AG04449 (cell line): ENCODE data around the gene MFAP3L.

Source experiments
- CTCF ChIA-PET: fragments of 350-600 bp; formaldehyde crosslinking; extraction: SDS; loops from one replicate; lab custom pipeline; 2021; ENCODE audit warnings: antibody characterized with exemption; lab: Yijun Ruan, JAX
- POLR2A ChIA-PET: fragments of 400-600, 350-600 bp; formaldehyde crosslinking; extraction: SDS; loops from one replicate; lab custom pipeline; 2020; ENCODE audit warnings: antibody characterized with exemption, inconsistent platforms; lab: Yijun Ruan, JAX
- DNase-seq: peaks from one replicate; pipeline ENCODE4 v3.0.0-alpha.2; 2010; ENCODE audit warnings: low read depth, low spot score
- H3K4me3 ChIP-seq: 2 replicates; pipeline ENCODE4 v1.5.1; 2011; ENCODE audit warnings: low read depth, mild to moderate bottlenecking, control low read depth, low read length
- TF ChIP-seq, protein P1 (sequence below): IDR thresholded peaks from one replicate; pipeline ENCODE4 v1.5.1; 2011; ENCODE audit warnings: mild to moderate bottlenecking, moderate library complexity, low read length, control low read depth, inconsistent platforms; ENCODE audit not compliant: insufficient read depth; ENCODE audit errors: missing control alignments

MFAP3L gene

GRCh38 chr4:169987327-169988228 is 38.6 kb downstream of the MFAP3L start:
- no peak for DNase-seq
- H3K4me3 ChIP-seq = no peak overlapping the region
- CTCF ChIA-PET = interaction anchor here (1.1 kb wide), 1 partner anchor 177 kb away, joined by 4 read pairs; no protein-coding TSS in a partner anchor
- TF ChIP-seq, protein P1, sequence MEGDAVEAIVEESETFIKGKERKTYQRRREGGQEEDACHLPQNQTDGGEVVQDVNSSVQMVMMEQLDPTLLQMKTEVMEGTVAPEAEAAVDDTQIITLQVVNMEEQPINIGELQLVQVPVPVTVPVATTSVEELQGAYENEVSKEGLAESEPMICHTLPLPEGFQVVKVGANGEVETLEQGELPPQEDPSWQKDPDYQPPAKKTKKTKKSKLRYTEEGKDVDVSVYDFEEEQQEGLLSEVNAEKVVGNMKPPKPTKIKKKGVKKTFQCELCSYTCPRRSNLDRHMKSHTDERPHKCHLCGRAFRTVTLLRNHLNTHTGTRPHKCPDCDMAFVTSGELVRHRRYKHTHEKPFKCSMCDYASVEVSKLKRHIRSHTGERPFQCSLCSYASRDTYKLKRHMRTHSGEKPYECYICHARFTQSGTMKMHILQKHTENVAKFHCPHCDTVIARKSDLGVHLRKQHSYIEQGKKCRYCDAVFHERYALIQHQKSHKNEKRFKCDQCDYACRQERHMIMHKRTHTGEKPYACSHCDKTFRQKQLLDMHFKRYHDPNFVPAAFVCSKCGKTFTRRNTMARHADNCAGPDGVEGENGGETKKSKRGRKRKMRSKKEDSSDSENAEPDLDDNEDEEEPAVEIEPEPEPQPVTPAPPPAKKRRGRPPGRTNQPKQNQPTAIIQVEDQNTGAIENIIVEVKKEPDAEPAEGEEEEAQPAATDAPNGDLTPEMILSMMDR = no peak
- POLR2A ChIA-PET = interaction anchor here (1.3 kb wide), 1 partner anchor 38 kb away, joined by 6 read pairs; the partner anchor contains the start of gene MFAP3L

GRCh38 chr4:169986369-169986768 is 39.8 kb downstream of the MFAP3L start:
- CTCF ChIA-PET = interaction anchor here (1.5 kb wide), 1 partner anchor 9 kb away, joined by 5 read pairs; no protein-coding TSS in a partner anchor
- TF ChIP-seq, protein P1 = no peak
- H3K4me3 ChIP-seq = no peak overlapping the region
- no peak for DNase-seq
- POLR2A ChIA-PET = no interaction called here

DNA sequence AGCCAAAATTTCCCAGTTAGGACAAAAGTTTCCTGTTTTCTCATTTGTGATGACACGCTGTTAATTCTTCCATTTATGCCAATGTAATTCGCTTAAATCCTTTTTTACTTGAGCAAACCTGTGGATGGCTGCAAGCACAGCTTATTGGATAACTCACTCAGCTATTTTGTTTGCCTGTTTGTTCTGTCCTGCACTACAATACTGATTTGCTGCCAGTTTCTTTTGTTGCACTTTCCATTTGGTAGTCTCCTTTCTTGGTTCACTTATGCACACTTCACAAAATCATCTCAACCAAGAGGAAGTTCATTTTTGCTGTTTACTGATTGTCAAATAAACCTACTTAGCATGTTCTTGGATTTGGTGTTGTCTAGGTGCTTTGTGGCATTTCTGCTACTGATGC is 40.3 kb downstream of the MFAP3L start:
- ChIA-PET POLR2A (no interaction called here), CTCF (interaction anchor here (1.5 kb wide), 1 partner anchor 10 kb away, joined by 5 read pairs; no protein-coding TSS in a partner anchor)
- no peak for DNase-seq
- no peak overlapping the region for H3K4me3 ChIP-seq
- TF ChIP-seq, protein P1 = no peak

DNA sequence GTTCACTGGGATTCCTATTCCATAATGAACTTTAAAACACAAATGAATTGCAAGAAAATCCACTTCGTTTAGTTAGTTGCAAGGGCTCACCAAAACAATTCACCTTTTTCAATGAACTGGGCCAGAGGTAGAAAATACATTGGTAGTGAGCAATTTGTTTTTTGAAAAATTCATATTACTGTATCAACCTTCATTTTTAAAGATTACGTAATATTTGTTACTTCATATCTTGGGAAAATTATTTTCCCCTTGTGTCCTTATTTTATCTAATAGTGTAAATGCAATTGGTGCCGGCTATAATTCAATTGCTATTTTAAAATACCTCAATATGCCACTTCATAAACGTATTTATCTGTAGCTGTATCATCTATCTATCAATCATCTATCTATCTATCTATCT is 41.5 kb downstream of the MFAP3L start:
- CTCF ChIA-PET = no interaction called here
- H3K4me3 ChIP-seq = no peak overlapping the region
- POLR2A ChIA-PET = interaction anchor here (0.6 kb wide), 1 partner anchor 15 kb away, joined by 3 read pairs; no protein-coding TSS in a partner anchor
- no peak for DNase-seq
- TF ChIP-seq, protein P1 = no peak

DNA sequence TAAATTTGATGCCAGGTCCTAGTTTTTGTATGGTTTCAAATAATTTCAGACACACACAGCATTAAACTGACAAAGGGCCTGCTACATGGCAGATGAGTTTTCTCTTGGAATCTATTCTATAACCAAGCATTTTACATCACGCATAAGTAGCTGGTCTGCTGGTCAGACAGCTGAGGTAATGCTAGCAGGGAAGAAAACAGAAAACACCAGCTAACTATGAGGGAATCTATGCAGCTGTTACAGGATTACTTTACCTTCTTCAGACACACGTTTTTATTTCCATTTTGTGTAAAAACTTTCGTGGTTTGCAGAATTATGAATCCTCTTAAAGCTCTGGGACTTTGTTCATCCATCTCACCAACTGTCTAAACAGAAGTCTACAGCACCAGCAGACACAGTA is 42.0 kb downstream of the MFAP3L start:
- CTCF ChIA-PET = interaction anchor here (1.1 kb wide), 1 partner anchor 10 kb away, joined by 3 read pairs; no protein-coding TSS in a partner anchor
- POLR2A ChIA-PET = no interaction called here
- TF ChIP-seq, protein P1 = no peak

DNA sequence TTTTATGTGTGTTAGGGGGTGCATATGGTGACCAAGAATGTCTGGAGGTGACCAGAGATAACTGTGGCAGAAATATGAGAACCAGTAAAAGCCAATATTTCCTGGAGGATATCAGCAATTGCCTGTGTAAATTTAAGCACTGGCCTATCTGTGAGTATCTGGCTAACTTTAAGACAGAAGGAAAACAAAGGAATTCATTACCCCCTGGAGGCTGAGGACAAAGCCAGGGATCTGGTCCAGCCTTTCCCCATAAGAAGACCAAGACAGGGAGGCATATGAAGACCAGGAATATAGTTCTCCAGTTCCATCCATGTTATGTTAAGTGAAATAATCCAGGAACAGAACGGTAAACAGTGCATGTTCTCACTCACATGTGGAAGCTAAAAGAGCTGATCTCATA is 49.2 kb downstream of the MFAP3L start:
- DNase-seq = no peak
- ChIA-PET POLR2A (no interaction called here), CTCF (no interaction called here)
- TF ChIP-seq, protein P1 = no peak
- no peak overlapping the region for H3K4me3 ChIP-seq

More for the DNA sequence above, 42.0 kb downstream of the MFAP3L start:
- DNase-seq = no peak
- no peak overlapping the region for H3K4me3 ChIP-seq
